HG02981 (cell line): ENCODE measurements around the gene HINT2.

ENCODE experiments used
- ATAC-seq: cut with Tn5 transposase; IDR thresholded peaks from one replicate; pipeline ENCODE4 v1.9.1; 2021; ENCODE audit warnings: mild to moderate bottlenecking, moderate library complexity; ENCODE audit not compliant: unreplicated experiment

Gene HINT2

DNA sequence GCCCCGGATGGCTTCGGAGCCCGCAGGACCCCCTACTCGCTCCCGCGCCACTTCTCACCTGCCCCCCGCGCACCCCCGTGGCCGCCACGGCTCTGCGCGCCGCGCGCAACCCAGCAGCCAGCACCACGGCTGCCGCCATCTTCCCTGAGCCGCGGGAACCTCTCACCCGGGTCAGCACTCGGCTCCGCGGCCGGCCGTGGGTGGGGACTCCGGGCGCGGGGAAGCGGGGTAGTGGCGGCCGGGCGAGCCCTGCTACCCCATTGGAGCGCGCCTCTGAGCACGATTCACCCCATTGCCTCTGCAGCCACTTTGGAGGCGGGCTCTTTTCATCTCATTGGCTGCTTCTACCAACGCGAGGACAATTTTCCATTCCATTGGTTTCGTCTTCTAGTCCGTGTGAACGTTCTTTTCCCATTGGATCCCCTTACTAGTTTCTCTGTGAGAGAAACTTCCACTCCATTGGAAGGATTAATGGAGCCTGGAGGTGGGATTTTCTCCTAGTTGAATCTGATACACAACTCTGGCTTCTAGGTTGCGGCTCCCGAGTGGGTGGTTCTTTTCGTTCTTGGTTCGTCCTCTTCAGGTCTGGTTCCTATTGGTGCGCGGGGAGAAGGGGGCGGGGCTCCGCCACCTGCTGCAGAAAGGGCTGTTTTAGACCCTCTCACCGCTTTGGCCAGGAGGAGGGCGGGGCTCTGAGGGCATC is at the start of gene HINT2:
Gene HINT2 (minus strand): TSS at position 202 of the 703 bp plus-strand sequence. CDS start 63 bp downstream, at position 139.
- peak; percentile 66 for ATAC-seq

GRCh38 chr9:35863583-35863982 is 48.7 kb upstream of the HINT2 start:
- ATAC-seq = no peak

DNA sequence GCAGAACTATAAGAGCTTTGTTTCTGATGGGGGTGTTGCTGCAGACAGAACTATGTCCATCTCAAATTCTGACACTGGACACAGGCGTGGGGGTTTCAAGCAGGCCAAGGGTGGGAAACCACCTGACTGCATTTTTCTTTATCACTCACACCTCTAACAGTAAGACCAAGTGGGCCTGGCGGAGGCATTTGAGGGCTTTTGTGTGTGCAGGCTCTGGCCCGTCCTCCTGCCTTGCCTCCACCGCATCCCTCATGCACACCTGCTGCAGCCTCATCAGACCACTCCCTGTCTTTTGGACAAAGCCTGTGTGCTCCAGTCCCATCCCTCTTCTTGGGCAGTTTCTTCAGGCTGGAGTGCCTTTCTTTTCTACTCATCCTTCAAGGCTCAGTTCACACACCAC is 47.5 kb upstream of the HINT2 start:
- ATAC-seq = no peak

- no peak for ATAC-seq
Measured at GRCh38 chr9:35861161-35861897, 46.5 kb upstream of the HINT2 start.

DNA sequence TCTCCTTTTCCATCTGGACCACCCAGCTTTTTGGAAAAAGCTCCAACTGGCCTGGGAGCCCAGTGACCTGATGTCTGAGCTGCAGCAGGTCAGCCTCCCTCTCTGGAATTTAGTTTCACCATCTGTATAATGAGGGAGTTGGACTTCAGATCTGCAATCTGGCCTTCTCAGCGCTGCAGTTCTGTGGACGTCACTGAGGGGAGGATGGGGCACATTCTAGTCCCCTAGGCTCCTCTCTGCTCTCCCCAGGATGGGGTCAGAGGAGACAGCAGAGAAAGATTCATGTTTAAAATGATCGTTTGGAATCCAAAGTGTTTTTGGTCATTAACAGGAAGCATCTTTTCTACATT is 45.1 kb upstream of the HINT2 start:
- no peak for ATAC-seq

DNA sequence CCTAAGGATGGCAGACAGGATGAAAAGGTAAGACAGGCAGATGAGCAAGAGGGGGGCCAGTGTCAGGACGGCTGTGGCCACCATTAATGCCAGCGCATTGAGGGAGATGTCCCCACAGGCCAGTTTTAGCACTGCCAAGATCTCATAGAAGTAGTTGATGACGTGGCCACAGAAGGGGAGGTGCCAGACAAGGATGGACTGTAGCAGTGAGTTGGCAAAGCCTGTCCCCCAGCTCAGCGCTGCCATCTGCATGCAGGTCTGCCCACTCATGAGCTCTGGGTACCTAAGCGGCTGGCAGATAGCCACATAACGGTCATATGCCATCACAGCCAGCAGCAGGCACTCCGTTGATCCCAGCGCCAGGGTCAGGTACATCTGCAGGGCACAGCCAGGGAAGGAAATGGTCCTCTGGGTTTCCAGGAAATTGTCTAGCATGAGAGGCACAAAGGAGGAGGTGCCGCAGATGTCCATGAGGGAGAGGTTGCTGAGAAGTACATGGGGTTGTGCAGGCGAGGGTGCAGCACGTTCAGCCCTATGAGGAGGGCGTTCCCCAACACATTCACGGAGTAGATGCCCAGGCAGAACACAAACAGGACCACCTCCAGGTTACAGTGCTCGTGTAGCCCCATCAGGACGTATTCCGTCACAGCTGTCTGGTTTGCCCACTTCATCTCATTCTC is 44.6 kb upstream of the HINT2 start:
- ATAC-seq = no peak

DNA sequence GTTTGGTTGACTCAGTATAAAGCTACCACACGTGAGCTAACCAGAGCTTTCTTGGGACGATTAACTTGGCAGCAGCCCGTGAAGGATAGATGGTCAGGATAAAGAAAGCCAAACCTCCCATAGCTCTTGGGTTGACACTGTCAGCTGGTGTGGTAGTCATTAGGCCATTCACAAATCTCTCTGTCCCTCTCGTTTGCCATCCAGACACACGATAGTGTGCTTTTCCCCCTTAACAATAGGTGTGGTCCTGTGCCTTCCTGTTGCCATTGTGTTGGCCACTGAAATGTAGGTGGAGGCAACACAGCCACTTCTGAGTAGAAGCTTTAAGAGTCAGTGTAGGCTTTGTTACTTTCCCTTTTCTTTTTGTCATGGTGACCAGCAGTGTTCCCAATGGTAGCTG is 43.6 kb upstream of the HINT2 start:
- no peak for ATAC-seq

DNA sequence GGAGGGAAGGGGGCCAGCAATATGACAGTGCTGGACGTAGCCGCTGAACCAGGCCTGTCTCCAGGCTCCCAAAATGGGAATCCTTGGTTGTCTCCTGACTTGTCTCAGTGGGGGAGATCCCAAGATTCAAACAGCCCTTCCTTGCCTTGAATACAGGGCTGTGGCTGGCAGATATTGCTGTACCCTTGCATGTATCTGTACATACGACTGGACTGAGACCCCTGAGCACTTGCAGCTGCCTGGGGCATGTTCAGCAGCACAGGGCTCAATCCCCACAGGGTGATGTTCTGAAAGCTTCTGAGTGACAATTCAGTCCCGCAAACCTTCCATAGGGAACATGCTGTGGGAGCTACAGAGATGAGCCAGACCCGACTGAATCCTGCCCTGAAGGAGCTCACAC is 42.0 kb upstream of the HINT2 start:
- no peak for ATAC-seq

DNA sequence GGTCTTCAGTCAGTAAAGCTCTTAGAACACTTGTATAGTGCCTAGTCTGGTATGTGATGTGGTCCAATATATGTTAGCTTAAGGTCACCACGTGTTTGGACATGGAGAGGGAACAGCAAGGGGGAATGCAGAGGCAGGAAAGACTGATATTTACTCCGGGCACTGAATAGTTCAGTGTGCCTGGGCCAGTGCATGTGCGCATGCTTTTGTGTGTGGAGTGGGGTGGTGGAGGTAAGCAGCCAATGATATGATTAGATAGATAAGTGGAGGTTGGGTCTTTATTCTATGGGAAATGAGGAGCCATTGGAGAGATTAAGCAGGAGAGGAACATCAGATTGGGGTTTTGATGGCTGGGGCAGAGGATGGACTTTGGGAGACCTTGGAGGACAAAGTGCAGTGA is 41.4 kb upstream of the HINT2 start:
- ATAC-seq = no peak

GRCh38 chr9:35854091-35854762 is 39.4 kb upstream of the HINT2 start:
- no peak for ATAC-seq

- ATAC-seq = no peak
Measured at GRCh38 chr9:35852876-35853865, 38.3 kb upstream of the HINT2 start.

GRCh38 chr9:35852267-35852815 is 37.5 kb upstream of the HINT2 start:
- ATAC-seq = no peak

DNA sequence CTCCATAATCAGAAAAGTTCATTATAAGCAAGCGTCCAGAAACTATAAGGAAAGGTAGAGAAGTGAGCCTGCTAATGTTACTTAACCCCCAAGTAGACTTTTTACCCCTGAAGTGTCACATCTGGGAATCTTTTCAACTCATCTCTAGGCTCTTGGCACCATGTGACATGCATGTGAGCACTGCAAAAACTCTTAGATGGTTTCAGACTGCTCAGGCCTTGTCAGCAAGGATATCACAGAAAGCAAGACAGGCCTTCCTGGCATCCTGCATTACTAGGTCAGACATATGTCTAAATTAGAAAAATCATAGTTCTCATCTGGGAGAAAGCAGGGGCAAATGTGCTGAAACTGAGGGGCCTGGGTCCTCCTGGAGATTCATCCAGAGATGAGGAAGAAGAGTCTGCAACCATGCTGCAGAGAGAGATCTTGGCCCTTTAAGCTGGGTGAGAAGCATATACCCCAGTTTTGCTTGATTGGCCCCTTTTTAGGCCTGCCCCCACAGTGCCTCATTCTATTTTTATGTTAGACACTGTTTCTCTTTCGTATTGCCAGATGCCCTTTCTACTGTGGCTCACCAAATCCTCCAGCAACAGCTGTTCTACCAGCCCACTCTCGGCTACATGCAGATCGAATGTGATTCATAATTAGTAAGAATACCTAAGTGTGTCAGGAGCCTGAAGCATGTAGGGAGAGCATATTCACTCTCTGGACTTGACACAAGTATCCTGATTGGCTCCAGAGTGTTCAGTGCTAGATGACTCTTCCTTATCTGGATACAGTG is 33.1 kb upstream of the HINT2 start:
- ATAC-seq = peak; percentile 94

DNA sequence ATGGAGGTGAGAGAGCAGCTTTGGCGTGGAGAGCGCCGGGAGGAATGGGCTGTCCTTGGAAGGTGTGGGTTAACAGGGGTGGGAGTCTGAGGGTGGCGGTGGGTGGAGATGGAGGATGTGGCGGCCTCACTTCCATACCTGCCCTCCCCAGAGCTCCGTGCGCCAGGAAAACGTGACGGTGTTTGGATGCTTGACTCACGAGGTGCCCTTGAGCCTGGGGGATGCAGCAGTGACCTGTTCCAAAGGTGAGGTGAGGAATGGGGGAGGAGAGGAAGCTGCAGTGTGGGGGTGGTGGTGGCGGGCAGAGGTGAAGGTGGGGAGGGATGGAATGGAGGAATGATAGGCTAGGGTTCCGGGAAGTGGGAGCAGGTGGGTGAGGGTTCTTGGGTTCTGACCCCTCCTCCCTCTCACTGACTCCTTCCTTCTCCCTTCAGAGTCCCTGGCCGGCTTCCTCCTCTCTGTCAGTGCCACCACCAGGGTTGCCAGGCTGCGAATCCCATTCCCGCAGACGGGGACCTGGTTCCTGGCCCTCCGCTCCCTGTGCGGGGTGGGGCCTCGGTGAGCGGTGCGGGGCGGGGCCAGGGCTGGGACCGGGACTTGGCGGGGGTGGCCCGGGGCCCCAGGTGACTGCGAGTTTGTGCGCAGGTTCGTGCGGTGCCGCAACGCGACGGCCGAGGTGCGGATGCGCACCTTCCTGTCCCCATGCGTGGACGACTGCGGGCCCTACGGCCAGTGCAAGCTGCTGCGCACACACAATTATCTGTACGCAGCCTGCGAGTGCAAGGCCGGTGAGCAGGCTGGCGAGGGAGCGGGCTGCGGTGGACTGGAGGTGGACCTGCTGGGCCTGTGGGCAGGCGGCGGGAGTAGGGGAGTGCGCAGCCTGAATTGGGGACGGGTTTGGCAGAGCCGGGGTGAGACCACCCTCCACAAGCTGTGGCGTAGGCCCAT is 31.3 kb upstream of the HINT2 start:
- ATAC-seq = no peak

DNA sequence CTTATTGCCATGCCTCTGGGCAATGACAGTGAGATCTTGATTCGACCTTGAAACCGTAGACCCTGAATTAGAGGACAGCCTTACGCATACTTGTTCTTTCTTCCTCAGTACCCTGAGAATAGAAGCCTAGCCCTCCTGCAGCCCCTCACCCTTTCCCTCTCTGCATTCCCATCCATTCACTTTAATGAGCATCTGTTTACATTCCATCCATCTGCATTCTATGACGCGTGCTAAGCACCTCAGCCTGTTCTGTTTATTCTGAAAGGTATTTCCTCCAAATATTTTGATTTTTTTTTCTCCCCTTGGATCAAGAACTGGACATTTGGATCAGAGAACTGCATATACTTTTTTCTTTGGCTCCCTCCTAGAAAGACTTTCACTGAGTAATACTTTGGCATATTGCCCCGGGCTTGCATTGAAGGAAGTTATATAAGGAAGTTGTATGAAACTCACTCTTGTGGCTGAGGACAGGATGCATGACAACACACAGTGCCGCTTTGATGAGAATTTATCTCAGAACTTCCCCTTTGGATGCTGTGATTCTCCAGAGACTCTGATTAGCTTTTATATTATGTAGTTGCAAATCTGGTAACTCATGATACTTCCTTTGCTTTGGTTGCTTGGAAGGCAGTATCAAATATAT is 29.9 kb upstream of the HINT2 start:
- ATAC-seq = no peak

DNA sequence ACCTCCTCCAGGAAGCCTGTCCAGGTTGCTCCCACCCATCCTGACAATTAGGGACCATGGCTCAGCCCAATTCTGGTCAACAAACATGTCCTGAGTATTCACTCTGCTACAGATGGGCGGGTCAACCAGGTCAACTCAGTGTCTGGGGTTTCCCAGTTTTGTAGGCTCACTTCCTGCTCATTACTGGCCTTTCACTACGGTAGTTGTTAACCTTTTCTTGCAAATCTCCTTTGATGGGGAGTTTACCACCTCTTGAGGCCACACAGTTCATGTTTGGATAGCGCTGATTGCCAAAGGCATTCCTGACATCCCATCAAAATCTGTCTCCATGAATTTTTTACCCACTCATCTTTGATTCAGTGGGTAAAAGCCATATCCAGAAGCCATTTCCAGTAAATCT is 28.0 kb upstream of the HINT2 start:
- ATAC-seq = peak; percentile 45

DNA sequence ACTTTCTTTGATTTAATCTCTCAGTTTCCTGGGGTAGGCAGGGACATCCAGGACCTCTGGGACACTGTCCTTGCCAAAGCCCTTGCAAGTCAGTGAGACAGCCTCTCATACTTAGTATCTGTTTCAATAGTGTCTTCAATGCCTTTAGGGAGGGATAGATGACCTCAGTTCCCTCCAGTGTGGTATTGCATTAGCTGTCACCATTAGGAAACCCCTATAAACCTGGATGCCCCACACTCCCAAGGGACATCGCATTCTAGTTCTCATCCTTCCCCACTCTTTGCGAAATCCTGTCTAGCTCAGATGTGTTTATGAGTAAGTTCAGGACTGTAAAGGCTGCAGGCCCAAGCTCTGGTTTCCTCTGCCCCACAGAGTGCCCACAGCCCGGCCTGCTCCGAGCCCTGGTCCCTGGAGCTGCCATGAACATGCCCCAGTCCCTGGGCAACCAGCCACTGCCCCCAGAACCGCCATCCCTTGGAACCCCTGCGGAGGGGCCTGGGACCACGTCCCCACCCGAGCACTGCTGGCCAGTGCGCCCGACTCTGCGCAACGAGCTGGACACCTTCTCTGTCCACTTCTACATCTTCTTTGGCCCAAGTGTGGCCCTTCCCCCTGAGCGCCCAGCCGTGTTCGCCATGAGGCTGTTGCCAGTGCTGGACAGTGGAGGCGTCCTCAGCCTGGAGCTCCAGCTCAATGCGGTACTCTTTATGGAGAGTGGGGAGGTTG is 27.3 kb upstream of the HINT2 start:
- no peak for ATAC-seq
